Neural crest cell (in vitro differentiated cells): Measurements from ENCODE around the gene CFAP70. TPM values are rescaled to one million over a fixed set of nuclear protein-coding genes. Genes with fewer than 3 reads are reported as not detected.
"Not testable (repeated sequence)": the region's sequence is repeated elsewhere in the genome, so short reads cannot be mapped to it uniquely, and the experiment has no call there.

Source experiments
- DNase-seq: peaks from one replicate; pipeline ENCODE4 v3.0.0; 2021; ENCODE audit warnings: low read depth, mixed read lengths, low spot score
- H3K27ac Mint-ChIP-seq: one replicate; pipeline ENCODE4 v1.8.0; 2021; ENCODE audit warnings: mild to moderate bottlenecking, mixed read lengths; ENCODE audit not compliant: unreplicated experiment
- H3K27me3 Mint-ChIP-seq: 2 replicates; pipeline ENCODE4 v1.8.0; 2021; ENCODE audit warnings: low read depth, mild to moderate bottlenecking, mixed read lengths
- H3K36me3 Mint-ChIP-seq: 2 replicates; pipeline ENCODE4 v1.8.0; 2021; ENCODE audit warnings: low read depth, mild to moderate bottlenecking, mixed read lengths
- H3K4me1 Mint-ChIP-seq: 2 replicates; pipeline ENCODE4 v1.8.0; 2021; ENCODE audit warnings: mixed read lengths
- H3K4me3 Mint-ChIP-seq: one replicate; pipeline ENCODE4 v1.8.0; 2021; ENCODE audit warnings: mild to moderate bottlenecking, mixed read lengths
- H3K9me3 Mint-ChIP-seq: 2 replicates; pipeline ENCODE4 v1.8.0; 2021; ENCODE audit warnings: mixed read lengths
- total RNA-seq: library from RNA; stranded (reverse); gene quantifications from 2 replicates; pipeline ENCODE4 v1.2.1, GENCODE V29; 2021
- TF ChIP-seq, protein P1 (sequence below): fragments of 200-600 bp; sonication (generic); conservative IDR thresholded peaks from 2 replicates; pipeline ENCODE4 v1.5.0; 2021; ENCODE audit warnings: antibody characterized with exemption, mild to moderate bottlenecking

The CFAP70 gene
- total RNA-seq, 1 donor from 2014 or later: 0.65 TPM

DNA sequence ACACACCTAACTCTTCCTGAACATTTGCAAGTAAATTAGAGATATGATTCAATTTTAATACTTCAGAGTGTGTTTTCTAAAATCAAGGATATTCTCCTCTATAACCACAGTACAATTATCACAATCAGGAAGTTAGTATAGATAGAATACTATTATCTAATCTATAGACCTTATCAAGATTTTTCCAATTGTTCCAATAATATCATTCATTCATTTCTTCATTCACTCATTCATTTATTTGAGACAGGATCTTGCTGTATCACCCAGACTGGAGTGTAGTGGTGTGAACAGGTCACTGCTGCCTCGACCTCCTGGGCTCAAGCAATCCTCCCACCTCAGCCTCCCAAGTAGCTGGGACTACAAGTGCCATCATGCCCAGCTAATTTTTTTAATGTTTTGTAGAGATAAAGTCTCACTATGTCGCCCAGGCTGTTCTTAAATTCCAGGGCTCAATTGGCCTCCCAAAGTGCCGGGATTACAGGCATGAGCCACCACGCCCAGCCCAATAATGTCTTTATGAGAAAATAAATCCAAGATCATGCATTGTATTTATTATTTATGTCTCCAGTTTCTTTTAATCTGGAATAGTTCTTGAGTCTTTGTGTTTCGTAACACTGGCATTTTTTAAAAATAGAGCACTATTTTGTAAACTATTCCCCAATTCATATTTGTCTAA is 95.6 kb downstream of the CFAP70 start:
- Mint-ChIP-seq H3K36me3 (peaks cover 2% of the 10 kb centered on the region), H3K4me3 (no peak overlapping the region), H3K27ac (no peak overlapping the region), H3K4me1 (no peaks in the 10 kb centered on the region), H3K9me3 (peaks cover 3% of the 10 kb centered on the region), H3K27me3 (peaks cover 13% of the 10 kb centered on the region)
- DNase-seq: no peak
- TF ChIP-seq, protein P1, sequence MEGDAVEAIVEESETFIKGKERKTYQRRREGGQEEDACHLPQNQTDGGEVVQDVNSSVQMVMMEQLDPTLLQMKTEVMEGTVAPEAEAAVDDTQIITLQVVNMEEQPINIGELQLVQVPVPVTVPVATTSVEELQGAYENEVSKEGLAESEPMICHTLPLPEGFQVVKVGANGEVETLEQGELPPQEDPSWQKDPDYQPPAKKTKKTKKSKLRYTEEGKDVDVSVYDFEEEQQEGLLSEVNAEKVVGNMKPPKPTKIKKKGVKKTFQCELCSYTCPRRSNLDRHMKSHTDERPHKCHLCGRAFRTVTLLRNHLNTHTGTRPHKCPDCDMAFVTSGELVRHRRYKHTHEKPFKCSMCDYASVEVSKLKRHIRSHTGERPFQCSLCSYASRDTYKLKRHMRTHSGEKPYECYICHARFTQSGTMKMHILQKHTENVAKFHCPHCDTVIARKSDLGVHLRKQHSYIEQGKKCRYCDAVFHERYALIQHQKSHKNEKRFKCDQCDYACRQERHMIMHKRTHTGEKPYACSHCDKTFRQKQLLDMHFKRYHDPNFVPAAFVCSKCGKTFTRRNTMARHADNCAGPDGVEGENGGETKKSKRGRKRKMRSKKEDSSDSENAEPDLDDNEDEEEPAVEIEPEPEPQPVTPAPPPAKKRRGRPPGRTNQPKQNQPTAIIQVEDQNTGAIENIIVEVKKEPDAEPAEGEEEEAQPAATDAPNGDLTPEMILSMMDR: no peak

DNA sequence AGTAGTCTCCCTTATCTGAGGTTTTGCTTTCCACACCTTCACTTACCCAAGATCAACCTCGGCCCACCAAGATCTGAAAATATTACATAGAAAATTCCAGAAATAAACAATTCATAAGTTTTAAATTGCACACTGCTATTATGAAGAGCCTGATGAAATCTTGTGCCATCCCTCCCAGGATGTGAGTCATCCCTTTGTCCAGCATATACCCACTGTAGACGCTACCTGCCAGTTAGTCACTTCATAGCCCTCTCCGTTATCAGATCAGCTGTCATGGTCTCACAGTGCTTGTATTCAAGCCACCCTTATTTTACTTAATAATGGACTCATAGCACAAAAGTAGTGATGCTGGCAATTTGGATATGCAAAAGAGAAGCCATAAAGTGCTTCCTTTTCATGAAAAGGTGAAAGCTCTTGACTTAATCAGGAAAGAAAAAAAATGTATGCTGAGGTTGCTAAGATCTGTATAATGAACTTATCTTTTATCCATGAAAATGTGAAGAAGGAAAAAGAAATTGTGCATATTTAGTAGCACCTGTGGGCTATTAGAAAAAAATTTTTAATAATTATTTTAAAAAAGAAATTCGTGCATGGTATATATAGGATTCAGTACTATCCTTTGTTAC is 96.4 kb downstream of the CFAP70 start:
- peaks cover 2% of the 10 kb centered on the region for H3K36me3 Mint-ChIP-seq

DNA sequence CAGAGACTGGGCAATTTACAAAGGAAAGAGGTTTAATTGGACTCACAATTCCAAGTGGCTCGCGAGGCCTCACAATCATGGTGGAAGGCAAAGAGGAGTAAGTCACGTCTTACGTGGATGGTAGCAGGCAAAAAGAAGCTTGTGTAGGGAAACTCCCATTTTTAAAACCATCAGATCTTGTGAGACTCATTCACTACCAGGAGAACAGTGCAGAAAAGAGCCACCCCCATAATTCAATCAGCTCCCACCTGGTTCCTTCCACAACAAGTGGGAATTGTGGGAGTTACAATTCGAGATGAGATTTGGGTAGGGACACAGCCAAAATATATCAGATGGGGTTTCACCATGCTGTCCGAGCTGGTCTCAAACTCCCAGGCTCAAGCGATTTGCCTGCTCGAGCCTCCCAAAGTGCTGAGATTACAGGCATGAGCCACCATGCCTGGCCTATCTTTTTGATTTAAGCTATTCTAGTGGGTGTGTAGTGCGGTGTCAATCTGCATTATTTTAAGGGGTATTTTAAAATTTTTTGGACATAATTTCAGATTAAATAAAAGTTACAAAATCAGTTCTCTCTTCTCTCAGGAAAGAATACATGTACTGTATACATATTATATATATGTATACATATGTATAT is 97.2 kb downstream of the CFAP70 start:
- no peak overlapping the region for H3K4me3 Mint-ChIP-seq
- DNase-seq: no peak
- TF ChIP-seq, protein P1: no peak
- no peak overlapping the region for H3K27ac Mint-ChIP-seq
- H3K36me3 Mint-ChIP-seq: peaks cover 2% of the 10 kb centered on the region
- H3K9me3 Mint-ChIP-seq: peaks cover 3% of the 10 kb centered on the region
- H3K4me1 Mint-ChIP-seq: no peaks in the 10 kb centered on the region
- peaks cover 7% of the 10 kb centered on the region for H3K27me3 Mint-ChIP-seq

More for the DNA sequence above, 96.4 kb downstream of the CFAP70 start:
- no peak overlapping the region for H3K27ac Mint-ChIP-seq
- H3K27me3 Mint-ChIP-seq: peaks cover 8% of the 10 kb centered on the region
- TF ChIP-seq, protein P1: no peak
- no peak overlapping the region for H3K4me3 Mint-ChIP-seq
- DNase-seq: no peak
- H3K4me1 Mint-ChIP-seq: no peaks in the 10 kb centered on the region
- peaks cover 3% of the 10 kb centered on the region for H3K9me3 Mint-ChIP-seq

DNA sequence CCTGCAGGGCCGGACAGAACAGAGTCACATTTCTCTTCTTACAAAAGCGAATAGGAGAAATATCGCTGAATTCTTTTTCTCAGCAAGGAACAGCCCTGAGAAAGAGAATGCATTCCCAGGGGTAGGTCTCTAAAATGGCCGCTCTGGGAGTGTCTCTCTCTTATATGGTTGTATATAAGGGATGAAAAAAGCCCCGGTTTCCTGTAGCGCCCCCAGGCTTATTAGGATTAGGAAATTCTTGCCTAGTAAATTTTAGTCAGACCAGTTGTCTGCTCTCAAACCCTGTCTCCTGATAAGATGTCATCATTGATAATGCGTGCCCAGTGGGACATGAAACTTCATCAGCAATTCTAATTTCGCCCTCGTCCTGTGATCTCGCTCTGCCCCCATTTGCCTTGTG is 100.1 kb downstream of the CFAP70 start:
- not testable (repeated sequence) for H3K36me3 Mint-ChIP-seq, H3K27ac Mint-ChIP-seq, DNase-seq, H3K4me3 Mint-ChIP-seq, H3K9me3 Mint-ChIP-seq, H3K27me3 Mint-ChIP-seq, H3K4me1 Mint-ChIP-seq

DNA sequence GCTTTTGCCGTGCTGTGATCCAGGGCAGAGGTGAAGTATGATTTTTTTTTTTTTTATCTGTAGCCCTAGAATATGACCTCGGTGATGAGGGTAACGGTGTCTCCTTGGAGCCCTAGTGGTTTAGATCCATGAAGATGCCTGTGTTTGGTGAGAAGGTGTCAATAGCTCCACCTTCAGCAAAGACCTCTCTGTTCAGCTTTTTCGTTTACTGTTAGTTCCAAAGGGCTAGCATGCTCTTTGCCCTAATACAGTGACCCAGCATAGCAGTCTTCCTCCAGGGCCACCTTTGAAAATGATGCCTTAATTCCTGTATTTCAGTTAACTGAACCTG is 105.5 kb downstream of the CFAP70 start:
- TF ChIP-seq, protein P1: peak; percentile 11
- Mint-ChIP-seq H3K27ac (peak overlapping the region; percentile 97), H3K4me1 (peaks cover 38% of the 10 kb centered on the region), H3K4me3 (peak overlapping the region; percentile 99), H3K9me3 (no peaks in the 10 kb centered on the region), H3K27me3 (no peaks in the 10 kb centered on the region), H3K36me3 (peaks cover 3% of the 10 kb centered on the region)
- DNase-seq: no peak
